Measurements from ENCODE around the gene GBA2.

The GBA2 gene

DNA sequence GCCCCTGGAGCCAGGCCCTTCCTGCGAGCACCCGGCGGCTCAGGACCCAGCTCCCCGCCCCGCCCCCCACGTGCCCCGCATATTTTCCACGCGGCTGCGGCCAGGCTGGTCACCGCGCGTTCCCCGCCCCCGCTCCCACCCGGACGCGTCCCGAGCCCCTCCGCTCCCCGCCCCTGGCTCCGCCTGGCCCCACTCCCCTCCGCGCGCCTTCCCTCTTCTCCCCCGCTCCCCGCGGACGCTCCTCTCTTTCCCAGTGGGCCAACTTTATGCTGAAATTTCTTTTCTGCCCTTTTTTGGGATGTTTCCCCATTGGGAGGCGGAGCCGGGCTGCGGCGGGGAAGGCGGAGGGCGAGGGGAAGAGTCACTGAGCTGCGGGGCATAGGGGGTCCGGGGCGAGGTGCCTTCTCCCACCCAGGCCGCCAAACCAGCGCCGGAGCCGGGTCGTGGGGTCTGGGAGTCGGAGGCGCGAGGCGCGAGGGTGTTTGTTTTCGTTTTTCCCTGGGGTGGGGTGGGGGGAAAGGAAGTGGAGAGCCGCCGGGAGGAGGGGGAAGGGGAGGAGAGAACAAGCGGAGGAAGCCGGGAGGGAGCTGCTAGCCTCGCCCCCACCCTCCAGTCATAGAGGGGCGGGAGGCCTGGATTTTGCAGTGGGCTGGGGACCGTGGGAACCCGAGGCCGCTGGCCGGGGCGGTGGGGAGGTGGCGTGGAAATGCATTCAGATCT lies 58.3 kb downstream of the GBA2 start:
- TF ChIP-seq EGR1 (IDR thresholded peaks at IDR 0.05) (no peak), CEBPB (IDR thresholded peaks at IDR 0.05) (no peak), NFIC (IDR thresholded peaks at IDR 0.05) (no peak), CREB1 (IDR thresholded peaks at IDR 0.05; ENCODE audit: low read depth) (no peak), TCF12 (IDR thresholded peaks at IDR 0.05; ENCODE audit: low read depth) (no peak), TEAD4 (IDR thresholded peaks at IDR 0.05) (peak; percentile 14), RAD21 (IDR thresholded peaks at IDR 0.05; ENCODE audit: low read depth) (no peak), ZBTB7A (IDR thresholded peaks at IDR 0.05; ENCODE audit: low read depth) (no peak; the same call in 1 of the 2 replicates), FOXM1 (IDR thresholded peaks at IDR 0.05; ENCODE audit: borderline replicate concordance, low read depth) (peak; percentile 24; the same call in 1 of the 2 replicates), YY1 (IDR thresholded peaks at IDR 0.05; ENCODE audit: low read depth) (no peak), TAF1 (IDR thresholded peaks at IDR 0.05; ENCODE audit: low read depth) (peak; percentile 38), EP300 (IDR thresholded peaks at IDR 0.05; ENCODE audit: borderline replicate concordance) (0 out of 2 replicates have a peak, but pooled peaks have one; percentile 21)
- TF ChIP-seq, protein P1, sequence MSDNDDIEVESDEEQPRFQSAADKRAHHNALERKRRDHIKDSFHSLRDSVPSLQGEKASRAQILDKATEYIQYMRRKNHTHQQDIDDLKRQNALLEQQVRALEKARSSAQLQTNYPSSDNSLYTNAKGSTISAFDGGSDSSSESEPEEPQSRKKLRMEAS (IDR thresholded peaks at IDR 0.05) = peak; percentile 58
- TF ChIP-seq, protein P2, sequence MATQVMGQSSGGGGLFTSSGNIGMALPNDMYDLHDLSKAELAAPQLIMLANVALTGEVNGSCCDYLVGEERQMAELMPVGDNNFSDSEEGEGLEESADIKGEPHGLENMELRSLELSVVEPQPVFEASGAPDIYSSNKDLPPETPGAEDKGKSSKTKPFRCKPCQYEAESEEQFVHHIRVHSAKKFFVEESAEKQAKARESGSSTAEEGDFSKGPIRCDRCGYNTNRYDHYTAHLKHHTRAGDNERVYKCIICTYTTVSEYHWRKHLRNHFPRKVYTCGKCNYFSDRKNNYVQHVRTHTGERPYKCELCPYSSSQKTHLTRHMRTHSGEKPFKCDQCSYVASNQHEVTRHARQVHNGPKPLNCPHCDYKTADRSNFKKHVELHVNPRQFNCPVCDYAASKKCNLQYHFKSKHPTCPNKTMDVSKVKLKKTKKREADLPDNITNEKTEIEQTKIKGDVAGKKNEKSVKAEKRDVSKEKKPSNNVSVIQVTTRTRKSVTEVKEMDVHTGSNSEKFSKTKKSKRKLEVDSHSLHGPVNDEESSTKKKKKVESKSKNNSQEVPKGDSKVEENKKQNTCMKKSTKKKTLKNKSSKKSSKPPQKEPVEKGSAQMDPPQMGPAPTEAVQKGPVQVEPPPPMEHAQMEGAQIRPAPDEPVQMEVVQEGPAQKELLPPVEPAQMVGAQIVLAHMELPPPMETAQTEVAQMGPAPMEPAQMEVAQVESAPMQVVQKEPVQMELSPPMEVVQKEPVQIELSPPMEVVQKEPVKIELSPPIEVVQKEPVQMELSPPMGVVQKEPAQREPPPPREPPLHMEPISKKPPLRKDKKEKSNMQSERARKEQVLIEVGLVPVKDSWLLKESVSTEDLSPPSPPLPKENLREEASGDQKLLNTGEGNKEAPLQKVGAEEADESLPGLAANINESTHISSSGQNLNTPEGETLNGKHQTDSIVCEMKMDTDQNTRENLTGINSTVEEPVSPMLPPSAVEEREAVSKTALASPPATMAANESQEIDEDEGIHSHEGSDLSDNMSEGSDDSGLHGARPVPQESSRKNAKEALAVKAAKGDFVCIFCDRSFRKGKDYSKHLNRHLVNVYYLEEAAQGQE (IDR thresholded peaks at IDR 0.05; ENCODE audit: low read depth) = no peak
- TF ChIP-seq, protein P3, sequence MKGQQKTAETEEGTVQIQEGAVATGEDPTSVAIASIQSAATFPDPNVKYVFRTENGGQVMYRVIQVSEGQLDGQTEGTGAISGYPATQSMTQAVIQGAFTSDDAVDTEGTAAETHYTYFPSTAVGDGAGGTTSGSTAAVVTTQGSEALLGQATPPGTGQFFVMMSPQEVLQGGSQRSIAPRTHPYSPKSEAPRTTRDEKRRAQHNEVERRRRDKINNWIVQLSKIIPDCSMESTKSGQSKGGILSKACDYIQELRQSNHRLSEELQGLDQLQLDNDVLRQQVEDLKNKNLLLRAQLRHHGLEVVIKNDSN (IDR thresholded peaks at IDR 0.05) = peak; percentile 68

DNA sequence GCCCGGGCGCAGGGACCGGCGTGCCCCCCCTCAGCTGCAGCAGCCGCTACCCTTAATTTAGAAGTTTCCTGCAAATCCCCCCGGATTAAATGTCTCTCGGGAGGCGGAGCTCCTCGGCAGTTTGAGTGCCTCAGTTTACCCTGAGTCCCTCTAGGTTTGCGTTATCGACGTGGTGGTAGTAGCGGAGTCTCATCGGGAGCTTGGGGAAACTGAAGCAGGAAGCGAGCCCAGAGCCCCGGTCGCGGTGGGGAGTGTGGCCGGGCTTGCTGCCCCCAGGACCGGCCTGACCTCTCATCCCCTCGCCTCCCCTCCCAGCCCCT lies 58.8 kb downstream of the GBA2 start:
- TF ChIP-seq ZBTB7A (IDR thresholded peaks at IDR 0.05; ENCODE audit: low read depth) = no peak
- TF ChIP-seq, protein P1 (IDR thresholded peaks at IDR 0.05) = no peak
- TF ChIP-seq CEBPB (IDR thresholded peaks at IDR 0.05) = no peak
- TF ChIP-seq, protein P3 (IDR thresholded peaks at IDR 0.05) = no peak
- TF ChIP-seq RAD21 (IDR thresholded peaks at IDR 0.05; ENCODE audit: low read depth) = no peak

DNA sequence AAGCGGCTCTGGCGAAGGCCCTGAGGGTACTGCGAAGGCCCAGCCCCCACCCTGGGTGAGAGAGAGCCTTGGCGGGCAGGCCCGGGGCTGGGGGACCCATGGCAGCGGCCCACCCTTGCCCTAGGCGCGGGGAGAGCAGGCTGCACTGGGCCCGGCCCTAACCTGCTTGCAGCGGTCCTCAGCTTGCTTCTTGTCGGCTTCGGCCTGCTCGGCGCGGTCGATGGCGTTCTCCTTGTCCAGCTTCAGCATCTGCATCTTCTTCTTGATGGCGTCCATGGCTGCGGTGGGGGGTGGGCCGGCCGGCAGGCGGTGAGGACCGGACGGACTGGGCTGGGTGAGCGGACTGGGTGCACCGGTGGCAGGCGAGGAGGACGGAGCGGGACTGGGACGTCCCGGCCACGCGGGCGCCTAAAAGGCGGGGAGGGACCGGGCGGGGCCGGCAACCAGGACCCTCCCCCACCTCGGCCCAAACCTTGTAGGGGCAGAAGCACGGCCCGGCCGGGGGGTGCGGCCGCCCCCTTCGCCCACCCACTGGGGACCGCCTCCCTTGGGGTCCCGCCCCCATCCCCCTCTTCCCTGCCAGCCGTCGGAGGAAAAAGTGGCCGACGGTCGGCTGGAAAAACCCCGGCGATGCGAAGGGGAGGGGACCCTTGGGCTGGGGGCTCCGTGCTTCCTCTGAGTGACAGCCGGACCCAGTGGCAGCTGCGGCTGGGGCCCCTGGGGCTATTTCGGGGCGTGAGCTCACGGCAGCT lies 59.3 kb downstream of the GBA2 start, which contains the start of gene TPM2:
Gene TPM2 (minus strand): TSS at position 384 of the 752 bp plus-strand sequence. CDS start 108 bp downstream, at position 276.
- TF ChIP-seq RAD21 (IDR thresholded peaks at IDR 0.05; ENCODE audit: low read depth) = no peak

DNA sequence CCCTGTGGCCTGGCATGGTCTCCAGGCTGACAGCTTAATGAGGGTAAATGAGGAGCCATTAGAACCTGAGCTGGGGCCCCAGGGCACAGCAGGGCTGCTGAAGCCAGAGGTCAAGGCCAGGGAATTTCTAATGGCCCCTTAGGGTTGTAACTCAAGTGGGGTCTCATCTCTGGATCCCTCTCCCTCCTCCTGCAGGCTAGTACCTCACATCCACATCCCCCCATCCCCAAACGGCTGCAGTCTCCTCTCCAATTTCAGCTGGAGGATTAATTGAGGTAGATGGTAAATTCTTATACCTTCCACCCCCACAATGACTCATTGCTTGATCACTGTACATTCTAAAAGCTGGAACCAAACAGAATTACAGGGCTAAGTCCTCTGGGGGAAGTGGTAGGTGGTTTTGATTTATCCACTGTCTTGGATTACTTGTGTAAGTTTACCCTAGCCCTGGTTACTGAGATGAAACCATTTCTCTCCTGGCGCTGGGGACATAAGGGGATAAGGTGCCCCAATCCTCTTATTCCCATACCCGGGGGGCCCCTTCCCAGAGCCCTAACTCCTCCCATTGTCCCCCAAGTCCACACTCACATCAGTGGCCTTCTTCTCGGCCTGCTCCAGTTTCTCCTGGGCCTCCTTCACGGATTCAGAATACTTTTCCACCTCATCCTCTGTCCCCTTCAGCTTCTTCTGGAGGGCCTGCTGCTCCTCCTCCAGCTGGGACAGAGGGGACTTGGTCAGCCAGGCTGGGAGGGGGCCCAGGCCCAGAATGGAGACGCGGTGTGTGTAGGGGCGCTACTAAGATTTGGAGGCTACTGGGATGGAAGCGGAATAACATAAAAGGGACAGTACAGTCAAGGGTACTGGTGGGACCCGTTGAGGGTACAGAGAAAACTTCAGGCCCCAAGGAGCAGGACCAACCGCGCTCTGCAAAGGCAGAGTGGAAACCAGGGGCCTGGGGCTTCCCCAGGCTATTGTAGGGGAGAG lies 60.2 kb downstream of the GBA2 start:
- TF ChIP-seq EGR1 (IDR thresholded peaks at IDR 0.05) (peak; percentile 26; the same call in 1 of the 2 replicates), YY1 (IDR thresholded peaks at IDR 0.05; ENCODE audit: low read depth) (no peak)

DNA sequence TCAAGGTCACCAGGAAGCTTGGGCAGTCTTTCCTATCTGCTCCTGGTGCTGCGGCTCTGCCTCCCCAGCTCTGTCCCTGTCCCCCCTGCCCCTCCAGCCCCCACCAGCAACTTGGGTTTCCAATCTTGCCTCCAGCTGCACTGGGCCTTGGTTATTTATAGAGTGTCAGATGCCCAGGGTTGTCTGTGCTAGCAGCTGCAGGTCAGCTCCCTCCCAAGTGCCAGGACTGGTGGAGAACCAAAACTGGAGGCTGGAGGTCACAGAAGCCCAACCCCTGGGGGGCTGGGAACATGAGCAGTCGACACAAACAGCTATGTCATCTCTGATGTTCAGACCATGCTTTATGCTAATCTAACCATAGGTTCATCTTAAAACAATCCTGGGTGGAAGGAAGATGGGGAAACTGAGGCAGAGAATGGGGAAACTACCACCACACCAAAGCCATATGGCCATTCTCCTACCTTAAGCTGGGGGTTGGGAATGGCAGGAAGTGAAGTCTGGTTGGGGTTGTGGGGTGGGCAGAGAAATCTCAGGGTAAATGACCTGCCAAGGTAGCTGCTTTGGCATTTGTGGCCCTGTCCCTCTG lies 61.0 kb downstream of the GBA2 start:
- TF ChIP-seq YY1 (IDR thresholded peaks at IDR 0.05; ENCODE audit: low read depth) = no peak

DNA sequence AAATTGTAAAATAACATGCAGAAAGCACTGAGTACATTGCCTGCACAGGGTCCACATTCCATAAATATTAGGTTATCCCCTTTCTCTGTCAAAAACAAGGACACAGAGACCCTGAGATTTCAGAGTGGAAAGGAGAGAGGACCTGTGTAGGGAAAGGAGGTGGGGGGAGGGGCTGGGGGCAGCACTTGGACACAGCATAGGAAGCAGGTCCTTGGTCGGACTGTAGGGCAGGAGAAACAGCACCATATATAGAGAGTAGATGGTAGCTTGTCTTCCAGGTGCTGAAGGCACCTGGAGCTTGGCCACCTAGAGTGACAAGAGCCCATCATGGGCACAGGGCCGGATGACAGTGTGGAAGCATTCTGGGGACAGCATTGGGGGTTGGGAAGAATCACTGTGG lies 61.7 kb downstream of the GBA2 start:
- TF ChIP-seq EP300 (IDR thresholded peaks at IDR 0.05; ENCODE audit: borderline replicate concordance) (no peak), NFIC (IDR thresholded peaks at IDR 0.05) (no peak), CREB1 (IDR thresholded peaks at IDR 0.05; ENCODE audit: low read depth) (no peak), TAF1 (IDR thresholded peaks at IDR 0.05; ENCODE audit: low read depth) (no peak), FOXM1 (IDR thresholded peaks at IDR 0.05; ENCODE audit: borderline replicate concordance, low read depth) (no peak), TEAD4 (IDR thresholded peaks at IDR 0.05) (no peak), CEBPB (IDR thresholded peaks at IDR 0.05) (no peak), RAD21 (IDR thresholded peaks at IDR 0.05; ENCODE audit: low read depth) (no peak), YY1 (IDR thresholded peaks at IDR 0.05; ENCODE audit: low read depth) (no peak), TCF12 (IDR thresholded peaks at IDR 0.05; ENCODE audit: low read depth) (no peak), ZBTB7A (IDR thresholded peaks at IDR 0.05; ENCODE audit: low read depth) (no peak), EGR1 (IDR thresholded peaks at IDR 0.05) (no peak)
- TF ChIP-seq, protein P3 (IDR thresholded peaks at IDR 0.05) = no peak
- TF ChIP-seq, protein P2 (IDR thresholded peaks at IDR 0.05; ENCODE audit: low read depth) = no peak
- TF ChIP-seq, protein P1 (IDR thresholded peaks at IDR 0.05) = no peak
